Stimulated activated CD8-positive, alpha-beta memory T cell treated with anti-CD3 and anti-CD28 coated beads, Interleukin-7, amount 100 ng/mL, for 4 hours (primary cell): ENCODE measurements around the gene NUTF2.
"Not testable (repeated sequence)": the region's sequence is repeated elsewhere in the genome, so short reads cannot be mapped to it uniquely, and the experiment has no call there.

Source experiments
- DNase-seq, 2 donors: peaks; one replicate each; pipeline ENCODE4 v3.0.0-alpha.2; 2020; ENCODE audit warnings: low read depth in 2 of 2

NUTF2 gene

DNA sequence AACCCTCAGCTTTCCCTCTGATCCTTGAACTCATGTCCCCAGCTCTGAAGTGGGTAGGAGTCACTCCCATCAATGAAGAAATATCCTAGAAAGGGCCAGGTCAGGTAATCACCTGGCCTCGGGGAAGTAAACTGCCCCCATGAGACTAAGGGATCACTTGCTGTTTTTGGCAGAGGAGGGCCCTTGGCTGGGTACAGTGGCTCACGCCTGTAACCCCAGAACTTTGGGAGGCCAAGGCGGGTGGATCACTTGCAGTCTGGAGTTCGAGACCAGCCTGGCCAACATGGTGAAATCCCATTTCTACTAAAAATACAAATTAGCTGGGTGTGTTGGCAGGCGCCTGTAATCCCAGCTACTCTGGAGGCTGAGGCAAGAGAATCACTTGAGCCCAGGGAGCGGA is 17.3 kb downstream of the NUTF2 start:
- not testable (repeated sequence) for DNase-seq

DNA sequence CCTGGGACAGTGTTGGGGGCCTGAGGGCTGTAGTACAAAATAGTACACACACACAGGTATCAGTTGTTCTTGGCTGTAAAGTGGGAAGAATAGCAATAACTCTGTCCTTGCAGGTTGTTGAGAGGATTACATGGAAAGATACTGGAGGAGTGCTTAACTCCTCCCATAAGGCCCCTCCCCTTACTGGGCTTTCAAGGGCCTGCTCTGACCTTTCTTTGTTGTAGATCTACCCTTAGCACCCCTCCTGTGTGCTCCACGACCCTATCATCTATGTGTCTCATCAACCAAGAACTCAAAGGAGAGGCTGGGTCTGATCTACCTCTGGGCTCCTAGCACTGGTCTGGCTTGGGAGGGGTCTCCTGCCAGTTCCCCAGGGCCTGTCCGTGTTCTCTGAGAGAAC is 17.9 kb downstream of the NUTF2 start:
- no peak for DNase-seq

GRCh38 chr16:67865318-67865717 is 18.6 kb downstream of the NUTF2 start:
- no peak for DNase-seq

GRCh38 chr16:67868290-67868689 is 21.6 kb downstream of the NUTF2 start:
- no peak for DNase-seq

DNA sequence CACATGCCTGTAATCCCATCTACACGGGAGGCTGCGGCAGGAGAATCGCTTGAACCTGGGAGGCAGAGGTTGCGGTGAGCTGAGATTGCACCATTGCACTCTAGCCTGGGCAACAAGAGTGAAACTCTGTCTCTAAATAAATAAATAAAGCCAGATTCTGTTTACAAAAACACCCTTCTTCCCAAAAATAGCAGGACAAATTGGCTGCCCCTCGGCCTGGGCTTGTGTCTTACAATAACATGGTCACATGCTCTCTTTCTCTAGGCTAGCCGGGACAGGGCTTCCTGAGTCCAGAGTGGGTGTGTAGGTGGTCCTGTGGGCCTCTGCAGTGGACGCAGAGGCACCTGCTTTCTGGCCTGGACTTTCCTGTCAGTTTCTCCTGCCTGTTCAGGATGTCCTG is 22.9 kb downstream of the NUTF2 start:
- DNase-seq, result no peak

DNA sequence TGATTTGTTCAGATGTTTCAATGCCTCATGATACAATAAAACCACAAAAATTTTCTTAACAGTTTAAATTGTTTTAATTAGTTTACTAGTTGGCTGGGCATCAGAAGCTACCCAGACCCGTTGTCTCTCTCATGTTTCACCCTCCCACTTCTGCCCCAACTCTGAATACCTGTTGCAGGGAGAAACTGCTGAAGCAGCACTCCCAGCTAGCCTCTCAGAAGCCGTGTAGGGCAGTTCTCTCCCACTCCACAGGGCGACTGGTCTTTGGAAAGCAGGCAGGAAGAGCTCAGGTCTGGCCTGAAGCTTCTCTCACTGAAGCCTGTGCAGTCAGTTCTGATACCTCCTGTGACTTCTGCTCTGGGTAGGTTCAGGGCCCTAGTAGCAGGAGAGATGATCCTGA is 24.5 kb downstream of the NUTF2 start:
- no peak for DNase-seq

DNA sequence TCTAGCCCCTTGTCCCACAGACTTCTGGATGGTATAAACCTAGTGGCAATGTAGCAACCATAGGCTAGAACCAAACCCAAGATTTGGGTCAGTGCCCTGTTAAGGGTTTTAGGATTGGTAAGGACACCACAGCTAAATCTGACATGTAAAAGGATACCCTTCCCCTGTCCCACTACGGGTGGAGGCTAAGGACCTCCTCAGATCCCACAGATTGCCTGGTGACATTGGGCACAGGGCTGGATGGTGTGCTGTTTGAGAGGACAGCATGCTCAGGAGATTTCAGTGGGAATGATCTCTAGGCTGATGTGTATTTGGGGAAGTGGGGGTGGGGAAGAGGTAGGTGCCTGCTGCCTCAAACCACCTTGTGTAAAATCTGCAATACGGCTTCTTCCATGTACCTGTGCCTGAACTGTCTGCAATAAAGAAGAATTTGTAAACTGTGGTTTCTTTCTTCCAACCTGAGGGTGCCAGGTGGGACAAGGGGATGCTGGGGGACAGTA is 25.4 kb downstream of the NUTF2 start:
- DNase-seq, result no peak

GRCh38 chr16:67872631-67873434 is 26.1 kb downstream of the NUTF2 start, which contains the start of gene EDC4:
EDC4 (plus strand) TSS chr16:67873052; CDS start chr16:67873262, 210 bp downstream.
- peak; percentile 78 to 82 for DNase-seq

GRCh38 chr16:67873435-67874370 is 27.0 kb downstream of the NUTF2 start:
- no peak for DNase-seq

GRCh38 chr16:67874372-67874771 is 27.6 kb downstream of the NUTF2 start:
- DNase-seq, result no peak

GRCh38 chr16:67877064-67877463 is 30.3 kb downstream of the NUTF2 start:
- DNase-seq, result no peak

GRCh38 chr16:67878232-67878631 is 31.5 kb downstream of the NUTF2 start:
- DNase-seq, result no peak

DNA sequence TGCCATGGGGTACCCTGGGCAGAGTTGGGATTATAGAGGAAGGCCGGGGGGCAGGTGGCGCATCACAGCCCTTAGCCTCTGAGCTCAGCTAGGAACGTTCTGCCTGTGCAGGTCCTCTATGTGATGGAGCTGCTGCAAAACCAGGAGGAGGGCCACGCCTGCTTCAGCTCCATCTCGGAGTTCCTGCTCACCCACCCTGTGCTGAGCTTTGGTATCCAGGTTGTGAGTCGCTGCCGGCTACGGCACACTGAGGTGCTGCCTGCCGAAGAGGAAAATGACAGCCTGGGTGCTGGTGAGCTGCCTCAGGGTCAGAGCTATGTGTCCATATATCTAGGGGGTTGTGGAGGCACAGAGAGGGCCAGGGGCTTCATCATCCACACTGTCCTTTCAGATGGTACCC is 32.1 kb downstream of the NUTF2 start:
- DNase-seq, result no peak

DNA sequence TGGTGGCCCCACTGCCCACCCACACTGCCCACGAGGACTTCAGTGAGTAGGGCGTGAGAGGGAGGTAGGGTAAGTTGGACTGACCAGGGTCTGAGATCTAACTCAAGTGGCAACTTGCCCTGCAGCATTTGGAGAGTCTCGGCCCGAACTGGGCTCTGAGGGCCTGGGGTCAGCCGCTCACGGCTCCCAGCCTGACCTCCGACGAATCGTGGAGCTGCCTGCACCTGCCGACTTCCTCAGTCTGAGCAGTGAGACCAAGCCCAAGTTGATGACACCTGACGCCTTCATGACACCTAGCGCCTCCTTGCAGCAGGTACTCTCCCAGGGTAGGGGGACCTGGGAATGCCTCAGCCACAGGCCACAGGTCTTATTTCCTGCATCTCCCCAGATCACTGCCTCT is 32.7 kb downstream of the NUTF2 start:
- no peak for DNase-seq

- DNase-seq, result no peak
Observed at GRCh38 chr16:67879936-67880335, 33.2 kb downstream of the NUTF2 start.

DNA sequence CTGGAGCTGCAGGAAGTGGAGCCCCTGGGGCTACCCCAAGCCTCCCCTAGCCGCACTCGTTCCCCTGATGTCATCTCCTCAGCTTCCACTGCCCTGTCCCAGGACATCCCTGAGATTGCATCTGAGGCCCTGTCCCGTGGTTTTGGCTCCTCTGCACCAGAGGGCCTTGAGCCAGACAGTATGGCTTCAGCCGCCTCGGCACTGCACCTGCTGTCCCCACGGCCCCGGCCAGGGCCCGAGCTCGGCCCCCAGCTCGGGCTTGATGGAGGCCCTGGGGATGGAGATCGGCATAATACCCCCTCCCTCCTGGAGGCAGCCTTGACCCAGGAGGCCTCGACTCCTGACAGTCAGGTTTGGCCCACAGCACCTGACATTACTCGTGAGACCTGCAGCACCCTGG is 33.9 kb downstream of the NUTF2 start:
- no peak for DNase-seq

DNA sequence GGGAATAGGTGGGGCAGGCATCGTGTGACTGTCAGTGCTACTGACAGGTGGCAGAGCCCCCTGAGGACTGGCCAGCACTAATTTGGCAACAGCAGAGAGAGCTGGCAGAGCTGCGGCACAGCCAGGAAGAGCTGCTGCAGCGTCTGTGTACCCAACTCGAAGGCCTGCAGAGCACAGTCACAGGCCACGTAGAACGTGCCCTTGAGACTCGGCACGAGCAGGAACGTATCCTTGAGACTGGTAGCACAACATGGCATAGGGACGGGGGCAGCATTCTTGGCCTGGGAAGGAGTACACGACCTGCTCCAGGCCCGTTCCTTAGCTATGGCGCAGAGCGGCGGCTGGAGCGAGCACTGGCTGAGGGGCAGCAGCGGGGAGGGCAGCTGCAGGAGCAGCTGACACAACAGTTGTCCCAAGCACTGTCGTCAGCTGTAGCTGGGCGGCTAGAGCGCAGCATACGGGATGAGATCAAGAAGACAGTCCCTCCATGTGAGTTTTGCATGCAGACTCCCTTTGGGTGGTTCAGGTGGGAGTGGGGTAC is 35.0 kb downstream of the NUTF2 start:
- no peak for DNase-seq

DNA sequence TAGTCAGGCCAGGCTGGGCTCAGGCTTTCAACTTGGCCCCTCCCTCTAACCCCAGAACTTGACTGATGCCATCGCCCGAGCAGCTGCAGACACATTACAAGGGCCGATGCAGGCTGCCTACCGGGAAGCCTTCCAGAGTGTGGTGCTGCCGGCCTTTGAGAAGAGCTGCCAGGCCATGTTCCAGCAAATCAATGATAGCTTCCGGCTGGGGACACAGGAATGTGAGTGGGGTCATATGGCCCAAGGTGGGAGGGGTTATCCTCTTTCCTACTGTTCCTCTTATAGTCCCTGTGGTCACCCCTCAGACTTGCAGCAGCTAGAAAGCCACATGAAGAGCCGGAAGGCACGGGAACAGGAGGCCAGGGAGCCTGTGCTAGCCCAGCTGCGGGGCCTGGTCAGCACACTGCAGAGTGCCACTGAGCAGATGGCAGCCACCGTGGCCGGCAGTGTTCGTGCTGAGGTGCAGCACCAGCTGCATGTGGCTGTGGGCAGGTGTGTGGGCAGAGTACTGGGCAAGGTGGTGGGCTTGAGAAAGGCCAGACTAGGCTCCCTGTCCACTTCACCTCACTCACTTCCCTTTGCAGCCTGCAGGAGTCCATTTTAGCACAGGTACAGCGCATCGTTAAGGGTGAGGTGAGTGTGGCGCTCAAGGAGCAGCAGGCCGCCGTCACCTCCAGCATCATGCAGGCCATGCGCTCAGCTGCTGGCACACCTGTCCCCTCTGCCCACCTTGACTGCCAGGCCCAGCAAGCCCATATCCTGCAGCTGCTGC is 35.8 kb downstream of the NUTF2 start:
- no peak for DNase-seq

DNA sequence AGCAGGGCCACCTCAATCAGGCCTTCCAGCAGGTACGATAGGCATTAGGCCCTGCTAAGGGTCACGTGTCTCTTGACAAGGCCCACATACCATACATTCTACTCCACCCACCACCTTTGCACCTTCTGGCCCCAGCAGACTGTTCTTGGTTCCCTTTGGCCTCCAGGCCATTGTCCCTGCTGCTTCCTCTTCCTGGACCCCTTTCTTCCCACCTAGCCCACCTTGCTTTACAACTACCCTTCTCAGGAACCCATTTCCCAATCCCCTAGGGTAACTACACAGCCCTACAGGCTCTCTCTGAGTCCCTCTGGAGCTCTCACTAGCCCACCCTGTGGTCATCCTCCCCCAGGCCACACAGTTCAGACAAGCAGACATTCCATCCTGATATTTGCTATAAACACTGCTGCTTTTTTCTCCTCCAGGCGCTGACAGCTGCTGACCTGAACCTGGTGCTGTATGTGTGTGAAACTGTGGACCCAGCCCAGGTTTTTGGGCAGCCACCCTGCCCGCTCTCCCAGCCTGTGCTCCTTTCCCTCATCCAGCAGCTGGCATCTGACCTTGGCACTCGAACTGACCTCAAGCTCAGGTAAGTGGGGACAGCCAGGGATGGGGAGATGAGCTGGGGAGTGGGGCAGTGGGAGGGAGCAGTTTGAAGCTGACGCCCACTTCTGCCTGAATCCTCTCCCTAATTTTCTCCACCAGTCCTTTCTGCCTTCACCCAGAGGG is 36.6 kb downstream of the NUTF2 start:
- no peak for DNase-seq

DNA sequence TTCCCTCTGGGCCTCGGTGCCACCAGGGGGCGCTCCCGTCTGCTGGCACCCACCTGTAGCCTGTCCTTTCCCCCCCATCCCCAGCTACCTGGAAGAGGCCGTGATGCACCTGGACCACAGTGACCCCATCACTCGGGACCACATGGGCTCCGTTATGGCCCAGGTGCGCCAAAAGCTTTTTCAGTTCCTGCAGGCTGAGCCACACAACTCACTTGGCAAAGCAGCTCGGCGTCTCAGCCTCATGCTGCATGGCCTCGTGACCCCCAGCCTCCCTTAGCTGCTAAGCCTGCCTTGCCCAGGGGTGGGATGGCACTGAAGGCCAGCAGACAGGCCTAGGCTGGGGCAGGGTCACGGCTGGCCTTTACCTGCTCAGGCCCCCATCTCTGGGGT is 37.1 kb downstream of the NUTF2 start:
- DNase-seq, result peak; percentile 31 to 52

GRCh38 chr16:67884684-67885083 is 38.0 kb downstream of the NUTF2 start, which contains the start of gene NRN1L:
NRN1L (plus strand) TSS chr16:67884885; CDS start chr16:67884904, 19 bp downstream.
- DNase-seq, result no peak
